HG02943 (cell line): ENCODE results near the gene KRTAP6-1.

Experiments used
- ATAC-seq: cut with Tn5 transposase; IDR thresholded peaks from one replicate; pipeline ENCODE4 v1.9.1; 2021; ENCODE audit warnings: mild to moderate bottlenecking, low read depth, moderate library complexity; ENCODE audit not compliant: unreplicated experiment

Gene KRTAP6-1, protein sequence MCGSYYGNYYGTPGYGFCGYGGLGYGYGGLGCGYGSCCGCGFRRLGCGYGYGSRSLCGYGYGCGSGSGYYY

GRCh38 chr21:30613836-30614235 is at the start of gene KRTAP6-1:
TSS of gene KRTAP6-1 (minus strand) at chr21:30613930. CDS start at chr21:30613904, 26 bp downstream.
- no peak for ATAC-seq

DNA sequence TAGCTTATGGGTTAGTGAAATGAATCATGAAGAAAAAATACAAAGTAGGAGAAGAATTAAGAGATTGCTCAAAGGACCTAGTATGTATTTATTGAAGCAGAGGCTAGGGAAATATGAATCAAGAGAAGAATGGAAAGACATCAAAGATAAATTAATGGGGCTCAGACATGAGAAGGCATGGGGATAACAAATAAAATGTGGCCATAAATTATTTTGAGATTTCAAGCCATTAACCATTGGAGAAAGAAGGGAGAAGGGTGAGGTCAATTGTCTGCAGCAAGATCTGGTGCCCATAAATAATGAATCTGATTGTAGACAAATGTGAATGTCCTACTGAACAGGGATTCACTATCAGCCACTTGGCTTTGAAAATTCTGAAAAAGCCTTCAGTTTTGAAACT is 39.2 kb upstream of the KRTAP6-1 start:
- no peak for ATAC-seq

DNA sequence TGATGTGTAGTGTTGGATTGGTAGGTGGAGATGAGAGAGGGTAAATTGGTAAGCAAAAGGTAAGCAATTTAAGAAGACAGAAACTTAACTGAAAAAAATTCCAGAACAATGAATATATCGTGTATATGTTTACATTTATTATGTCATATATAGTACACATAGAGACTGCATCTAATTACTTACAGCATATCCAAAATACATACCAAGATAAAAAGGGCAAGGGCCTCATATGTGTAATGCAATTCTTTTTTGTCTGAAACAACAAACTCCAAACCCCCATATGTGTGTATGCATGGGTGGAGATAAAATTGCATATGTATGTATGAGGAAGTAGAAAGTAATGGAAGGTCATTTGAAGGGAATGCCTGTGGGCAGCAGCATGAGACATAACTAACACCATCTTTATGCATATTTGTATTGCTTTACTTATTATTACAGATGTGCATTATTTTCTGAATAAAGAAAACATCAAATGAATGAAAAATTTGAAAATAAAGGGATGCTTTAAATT is 33.2 kb upstream of the KRTAP6-1 start:
- ATAC-seq: no peak

- no peak for ATAC-seq
Measured at GRCh38 chr21:30642564-30642963, 28.8 kb upstream of the KRTAP6-1 start, which contains the start of gene KRTAP20-3. TSS of gene KRTAP20-3 (plus strand) at chr21:30642864.

DNA sequence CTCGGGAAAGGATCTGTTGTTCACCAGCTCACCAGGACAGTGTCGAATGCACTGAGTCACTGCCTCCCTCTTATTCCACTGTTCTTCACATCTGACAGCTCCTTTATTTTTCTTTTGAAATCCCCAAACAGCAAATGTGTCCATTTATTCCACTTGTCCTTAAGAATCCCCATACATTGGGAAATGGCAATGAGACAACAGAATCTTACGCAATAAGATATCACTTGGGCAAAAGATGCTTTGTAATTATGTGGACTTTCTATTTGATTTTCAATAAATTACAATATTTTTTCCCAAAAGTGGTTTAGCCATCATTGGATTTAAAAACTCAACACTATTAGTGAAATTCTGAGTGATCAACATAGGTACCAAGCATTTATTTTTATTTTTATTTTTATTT is 25.0 kb upstream of the KRTAP6-1 start:
- ATAC-seq: no peak

GRCh38 chr21:30634906-30635305 is 21.2 kb upstream of the KRTAP6-1 start, which contains the start of gene KRTAP20-2:
TSS of gene KRTAP20-2 (plus strand) at chr21:30635206. CDS start at chr21:30635264, 58 bp downstream.
- no peak for ATAC-seq

DNA sequence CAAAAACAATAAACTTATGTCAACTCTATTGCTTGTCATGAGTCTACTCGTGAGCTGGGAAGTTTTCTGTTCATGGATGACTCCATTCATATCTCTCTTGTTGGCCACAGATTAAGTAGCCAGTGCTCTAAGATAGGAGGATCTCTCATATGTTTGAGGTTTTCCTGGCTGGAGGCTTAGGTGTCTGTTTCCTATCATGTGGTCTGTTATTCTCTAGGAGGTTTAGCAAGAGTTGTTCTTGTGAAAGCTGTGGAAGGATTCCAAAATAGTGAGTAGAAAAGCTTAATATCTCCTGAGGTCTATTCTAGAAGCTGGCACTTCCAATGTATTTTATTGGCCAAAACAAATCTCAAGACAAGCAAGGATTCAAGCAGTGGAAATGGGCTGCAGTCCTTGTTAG is 15.5 kb upstream of the KRTAP6-1 start:
- ATAC-seq: no peak

GRCh38 chr21:30628109-30628508 is 14.4 kb upstream of the KRTAP6-1 start:
- ATAC-seq: no peak

DNA sequence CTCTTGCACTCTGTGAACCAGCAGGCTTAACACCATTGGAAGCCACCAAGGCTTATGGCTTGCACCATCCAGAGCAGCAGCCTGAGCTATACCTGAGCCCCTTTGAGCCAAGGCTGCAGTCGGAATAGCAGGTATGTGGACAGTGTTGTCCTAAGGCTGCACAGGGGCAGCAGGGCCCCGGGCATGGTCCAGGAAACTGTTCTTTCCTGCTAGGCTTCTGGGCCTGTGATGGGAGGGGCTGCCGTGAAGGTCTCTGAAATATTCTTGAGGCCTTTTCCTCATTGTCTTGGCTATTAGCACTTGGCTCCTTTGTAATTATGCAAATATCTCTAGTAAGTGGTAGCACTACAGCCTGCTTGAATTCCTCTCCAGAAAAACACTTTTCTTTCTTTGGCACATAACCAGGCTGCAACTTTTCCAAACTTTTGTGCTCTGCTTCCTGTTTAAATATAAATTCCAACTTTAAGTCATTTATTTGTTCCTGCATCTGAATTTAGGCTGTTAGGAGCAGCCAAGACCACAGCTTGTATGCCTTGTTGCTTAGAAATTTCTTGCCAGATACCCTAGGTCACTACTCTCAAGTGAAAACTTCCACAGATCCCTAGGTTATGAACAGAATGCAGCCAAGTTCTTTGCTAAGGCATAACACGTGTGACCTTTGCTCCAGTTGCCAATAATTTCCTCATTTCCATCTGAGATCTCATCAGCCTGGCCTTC is 11.9 kb upstream of the KRTAP6-1 start:
- ATAC-seq: no peak

- ATAC-seq: no peak
Measured at GRCh38 chr21:30623362-30623761, 9.6 kb upstream of the KRTAP6-1 start.

- no peak for ATAC-seq
Measured at GRCh38 chr21:30620522-30620921, 6.8 kb upstream of the KRTAP6-1 start, which contains the start of gene KRTAP20-4. TSS of gene KRTAP20-4 (plus strand) at chr21:30620627.

DNA sequence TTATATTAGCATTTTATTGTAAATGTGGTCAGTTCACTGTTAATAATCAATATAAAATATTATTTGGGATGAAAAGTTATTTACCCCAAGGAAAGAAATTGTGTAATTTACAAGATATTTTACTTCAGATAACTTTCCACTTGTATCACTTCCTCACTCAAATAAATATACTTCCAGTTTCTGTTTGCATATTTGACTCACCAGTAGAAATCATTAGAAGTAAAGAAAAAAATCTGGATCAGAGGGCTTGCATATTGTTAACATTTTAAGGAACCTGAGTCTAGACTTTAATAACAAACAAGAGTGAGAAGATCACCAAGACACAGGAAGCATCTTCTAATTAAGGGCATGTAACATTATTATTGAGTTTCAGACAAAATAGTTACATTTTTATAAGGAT is 6.3 kb upstream of the KRTAP6-1 start:
- no peak for ATAC-seq

- ATAC-seq: no peak
Measured at GRCh38 chr21:30616125-30616524, 2.4 kb upstream of the KRTAP6-1 start, which contains the start of gene KRTAP20-1. TSS of gene KRTAP20-1 (plus strand) at chr21:30616425. CDS start at chr21:30616455, 30 bp downstream.

GRCh38 chr21:30615199-30615598 is 1.5 kb upstream of the KRTAP6-1 start:
- no peak for ATAC-seq

DNA sequence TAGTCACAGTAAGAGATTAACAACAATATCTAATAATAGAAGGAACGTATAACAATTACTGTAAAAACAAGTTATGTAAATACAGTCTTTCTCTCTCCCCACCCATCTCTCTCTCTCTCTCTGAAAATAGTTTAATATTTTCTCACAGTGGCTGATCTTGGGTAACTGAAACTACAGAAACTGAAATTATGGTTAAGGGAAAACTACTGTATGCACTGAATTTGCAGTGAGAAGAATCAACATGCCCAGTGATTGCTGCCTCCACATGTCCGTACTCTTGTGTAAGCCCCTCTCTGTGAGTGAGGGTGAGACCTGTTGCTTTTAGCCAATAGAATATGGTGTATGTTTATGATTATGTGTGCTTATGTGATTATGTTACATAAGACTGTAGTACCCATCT is 1.6 kb downstream of the KRTAP6-1 start:
- ATAC-seq: no peak

DNA sequence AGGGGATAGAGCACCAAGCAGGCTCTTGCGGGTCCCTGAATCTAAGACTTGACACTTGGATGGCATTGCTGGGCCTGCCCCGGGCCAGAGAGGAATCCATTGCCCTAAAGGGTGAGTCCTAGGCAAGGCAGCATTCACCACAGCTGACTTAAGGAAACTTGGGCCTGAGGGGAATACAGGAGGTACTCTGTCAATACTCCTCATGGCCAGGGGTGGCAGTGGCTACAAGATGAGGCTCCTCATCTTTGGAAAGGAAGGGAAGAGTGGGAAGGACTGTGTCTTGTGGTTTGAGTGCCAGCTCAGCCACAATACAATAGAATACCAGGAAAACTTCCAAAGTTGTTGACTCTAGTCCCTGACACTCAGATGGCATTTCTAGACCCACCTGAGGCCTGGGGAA is 7.8 kb downstream of the KRTAP6-1 start:
- ATAC-seq: no peak

GRCh38 chr21:30600787-30601186 is 12.9 kb downstream of the KRTAP6-1 start, which contains the start of gene KRTAP22-1:
TSS of gene KRTAP22-1 (plus strand) at chr21:30601087.
- ATAC-seq: no peak

DNA sequence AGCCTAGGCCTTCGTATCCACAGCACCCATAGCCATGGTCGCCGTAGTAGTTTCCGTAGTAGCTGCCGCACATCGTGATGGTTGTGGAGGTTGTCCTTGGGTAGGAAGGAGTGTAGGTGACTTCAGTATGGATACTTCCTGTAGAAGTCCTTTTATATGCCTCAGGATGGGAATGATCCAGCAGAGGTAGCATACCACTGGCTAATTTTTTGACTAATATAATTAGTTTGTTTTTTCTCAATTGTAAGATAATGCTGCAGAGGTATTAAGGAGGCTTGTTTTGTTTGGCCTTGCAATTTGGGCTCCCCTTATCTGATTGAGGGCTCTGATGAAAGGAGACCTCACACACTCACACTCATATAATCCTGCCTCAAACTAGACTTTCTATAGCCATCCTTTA is 14.9 kb downstream of the KRTAP6-1 start, which contains the start of gene KRTAP6-2:
TSS of gene KRTAP6-2 (minus strand) at position 101 of the 400 bp plus-strand sequence. CDS start at position 73, 28 bp downstream.
- ATAC-seq: no peak

DNA sequence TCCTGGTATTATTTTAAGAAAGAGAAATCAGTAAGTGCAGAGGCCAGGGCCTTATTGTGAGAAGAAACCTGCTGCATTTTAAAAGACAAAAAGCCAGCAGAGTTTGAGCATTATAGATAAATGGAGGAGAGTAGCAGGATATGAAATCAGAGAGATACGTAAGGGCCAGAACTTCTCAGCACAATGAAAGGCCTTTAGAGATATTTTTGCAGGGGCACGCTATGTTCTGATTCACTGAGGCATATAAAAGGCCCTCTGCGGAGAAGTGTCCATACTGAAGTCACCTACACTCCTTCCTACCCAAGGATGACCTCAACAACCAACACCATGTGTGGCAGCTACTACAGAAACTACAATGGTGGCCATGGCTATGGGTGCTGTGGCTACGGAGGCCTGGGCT is 21.6 kb downstream of the KRTAP6-1 start, which contains the start of gene KRTAP6-3:
TSS of gene KRTAP6-3 (plus strand) at position 301 of the 400 bp plus-strand sequence. CDS start at position 307, 6 bp downstream.
- no peak for ATAC-seq

- ATAC-seq: no peak
Measured at GRCh38 chr21:30590297-30590696, 23.4 kb downstream of the KRTAP6-1 start, which contains the start of gene KRTAP22-2. TSS of gene KRTAP22-2 (minus strand) at chr21:30590397.

- no peak for ATAC-seq
Measured at GRCh38 chr21:30582870-30583269, 30.9 kb downstream of the KRTAP6-1 start.
